HG02885 (cell line): ENCODE results near the gene TGM2.

ENCODE experiments used
- ATAC-seq: cut with Tn5 transposase; IDR thresholded peaks from one replicate; pipeline ENCODE4 v1.9.1; 2021; ENCODE audit warnings: mild to moderate bottlenecking; ENCODE audit not compliant: unreplicated experiment, poor library complexity

Gene TGM2

GRCh38 chr20:38165089-38165965 lies at the start of gene TGM2:
TGM2 (minus strand) TSS chr20:38165270; CDS start chr20:38165198, 72 bp downstream.
- peak; percentile 87 for ATAC-seq

GRCh38 chr20:38214256-38215193 lies 49.5 kb upstream of the TGM2 start:
- ATAC-seq: no peak

GRCh38 chr20:38213607-38213940 lies 48.5 kb upstream of the TGM2 start:
- ATAC-seq: no peak

GRCh38 chr20:38212806-38213606 lies 47.9 kb upstream of the TGM2 start:
- ATAC-seq: no peak

GRCh38 chr20:38211200-38212097 lies 46.4 kb upstream of the TGM2 start:
- ATAC-seq: no peak

GRCh38 chr20:38210741-38211140 lies 45.7 kb upstream of the TGM2 start:
- no peak for ATAC-seq

- no peak for ATAC-seq
Measured at GRCh38 chr20:38209736-38210405, 44.8 kb upstream of the TGM2 start.

- no peak for ATAC-seq
Measured at GRCh38 chr20:38209054-38209675, 44.1 kb upstream of the TGM2 start.

- no peak for ATAC-seq
Measured at GRCh38 chr20:38208523-38208922, 43.5 kb upstream of the TGM2 start.

GRCh38 chr20:38208088-38208487 lies 43.0 kb upstream of the TGM2 start:
- ATAC-seq: no peak

- ATAC-seq: no peak
Measured at GRCh38 chr20:38207621-38208020, 42.6 kb upstream of the TGM2 start.

- no peak for ATAC-seq
Measured at GRCh38 chr20:38205001-38205400, 39.9 kb upstream of the TGM2 start.

GRCh38 chr20:38203981-38204357 lies 38.9 kb upstream of the TGM2 start:
- no peak for ATAC-seq

GRCh38 chr20:38203337-38203980 lies 38.4 kb upstream of the TGM2 start:
- no peak for ATAC-seq

GRCh38 chr20:38202982-38203293 lies 37.9 kb upstream of the TGM2 start:
- no peak for ATAC-seq

GRCh38 chr20:38202153-38202981 lies 37.3 kb upstream of the TGM2 start:
- ATAC-seq: no peak

- ATAC-seq: no peak
Measured at GRCh38 chr20:38201356-38201755, 36.3 kb upstream of the TGM2 start.
